Stomach (tissue), 4 donors: ENCODE data around the gene ERICH2.

ENCODE experiments used
- CTCF ChIP-seq, 7 experiments: fragments of 450-650 bp in 4 of 7; fragments of 200-600 bp in 3 of 7; sonication (generic) in 3 of 7; IDR thresholded peaks; one replicate each; pipeline ENCODE4 v1.5.1; 2016 to 2019; ENCODE audit warnings: antibody characterized with exemption in 7 of 7, control low read depth in 2 of 7, mild to moderate bottlenecking in 1 of 7
- EP300 ChIP-seq: sonication (generic); formaldehyde crosslinking; IDR thresholded peaks from one replicate; pipeline ENCODE4 v1.6.1; 2017; ENCODE audit warnings: antibody characterized with exemption
- POLR2A ChIP-seq, 4 donors: fragments of 450-650 bp; IDR thresholded peaks; one replicate each; pipeline ENCODE4 v1.6.1; 2016; ENCODE audit warnings: antibody characterized with exemption in 4 of 4, control low read depth in 2 of 4, mild to moderate bottlenecking in 1 of 4, moderate library complexity in 1 of 4
- POLR2AphosphoS5 ChIP-seq, 3 donors: sonication (generic); formaldehyde crosslinking; IDR thresholded peaks; one replicate each; pipeline ENCODE4 v1.6.1; 2016; ENCODE audit warnings: antibody characterized with exemption in 3 of 3

- TF ChIP-seq CTCF (IDR thresholded peaks at IDR 0.05) (no peak), POLR2A (IDR thresholded peaks at IDR 0.05) (no peak), POLR2AphosphoS5 (IDR thresholded peaks at IDR 0.05) (no peak), EP300 (no peak)
Measured at GRCh38 chr2:170846314-170846713, 76.1 kb downstream of the ERICH2 start.
